GM19463 (cell line): ENCODE measurements around the gene KRT77.

Experiments used
- ATAC-seq: cut with Tn5 transposase; IDR thresholded peaks from one replicate; pipeline ENCODE4 v1.9.1; 2021; ENCODE audit warnings: mild to moderate bottlenecking, moderate library complexity; ENCODE audit not compliant: unreplicated experiment

Gene KRT77

DNA sequence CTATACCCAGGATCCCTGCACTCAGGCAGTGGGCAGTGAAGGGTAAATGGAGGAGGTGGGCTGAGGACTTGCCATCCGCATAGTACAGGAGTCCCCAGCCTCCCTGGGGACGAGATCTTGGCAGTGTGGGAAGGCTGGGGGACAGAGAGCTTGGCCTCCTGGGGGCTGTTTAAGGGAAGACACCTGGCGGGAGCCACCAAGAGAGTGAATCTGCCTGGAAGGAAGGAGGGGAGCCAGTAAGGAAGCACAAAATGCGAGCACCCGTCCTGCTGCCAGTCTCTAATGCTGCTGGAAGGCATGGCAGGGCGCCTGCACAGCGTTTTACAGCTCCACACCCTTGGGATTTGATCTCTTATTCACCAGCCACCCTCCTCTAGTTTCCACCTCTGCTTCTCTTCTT, 43.9 kb downstream of the KRT77 start:
- ATAC-seq: no peak

DNA sequence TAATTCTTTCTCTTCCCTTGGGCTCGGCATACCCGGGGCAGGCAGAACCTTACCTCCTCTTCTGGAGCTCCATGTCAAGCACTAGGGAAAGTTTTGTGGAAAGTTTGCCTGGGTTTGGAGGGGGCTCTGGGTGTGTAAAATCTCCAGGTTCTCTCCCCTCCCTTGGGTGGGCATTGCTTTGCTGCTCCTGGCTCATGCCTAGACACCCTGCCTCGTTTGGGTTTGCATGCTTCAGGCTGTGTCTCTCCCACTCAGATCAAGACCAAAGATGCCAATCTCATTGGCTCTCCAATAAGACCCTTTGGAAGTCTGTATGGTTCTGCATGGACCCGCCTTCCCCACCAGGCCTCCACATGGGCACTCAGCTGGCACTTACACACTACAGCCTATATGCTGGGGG, 45.1 kb downstream of the KRT77 start:
- ATAC-seq: no peak

- ATAC-seq: no peak
Measured at GRCh38 chr12:52657250-52657902, 45.9 kb downstream of the KRT77 start.

DNA sequence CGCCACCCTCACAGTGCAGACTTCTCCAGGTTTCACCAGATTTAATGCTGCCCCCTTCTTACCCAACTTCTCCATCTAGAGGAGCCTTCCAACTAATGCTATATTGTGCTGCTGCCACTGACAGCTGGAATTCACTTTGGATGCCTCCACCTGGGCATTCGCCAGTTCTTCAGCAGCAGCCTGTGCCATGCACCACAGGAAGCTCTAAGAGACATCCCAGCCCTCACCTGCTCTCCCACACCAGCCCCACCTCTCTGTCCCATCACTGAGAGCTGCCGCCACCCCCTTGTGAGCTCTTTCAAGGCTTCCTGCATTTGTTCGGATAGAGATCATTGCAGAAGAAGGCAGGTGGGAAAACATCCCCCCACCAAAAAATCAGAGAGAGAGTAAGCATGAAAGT, 46.7 kb downstream of the KRT77 start:
- ATAC-seq: no peak

DNA sequence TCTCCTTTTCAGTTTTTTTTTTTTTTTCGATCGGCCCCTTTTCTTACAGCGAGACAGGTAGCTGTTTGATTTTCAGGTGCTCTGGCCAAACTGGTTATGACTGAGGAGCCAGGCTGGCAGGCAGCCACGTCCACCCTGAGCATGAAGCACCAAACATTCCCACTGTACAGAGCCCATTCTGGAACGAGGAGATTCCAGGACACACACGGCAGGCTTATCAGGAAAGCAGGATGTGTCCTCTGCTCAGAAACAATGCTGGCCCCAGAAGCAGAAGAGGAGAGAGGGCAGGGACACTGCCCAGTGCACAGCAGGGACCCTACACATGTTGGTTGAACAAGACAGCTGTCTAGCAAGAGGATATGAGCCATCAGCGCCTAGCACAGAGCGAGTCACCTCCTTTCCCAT, 47.6 kb downstream of the KRT77 start:
- ATAC-seq: no peak

DNA sequence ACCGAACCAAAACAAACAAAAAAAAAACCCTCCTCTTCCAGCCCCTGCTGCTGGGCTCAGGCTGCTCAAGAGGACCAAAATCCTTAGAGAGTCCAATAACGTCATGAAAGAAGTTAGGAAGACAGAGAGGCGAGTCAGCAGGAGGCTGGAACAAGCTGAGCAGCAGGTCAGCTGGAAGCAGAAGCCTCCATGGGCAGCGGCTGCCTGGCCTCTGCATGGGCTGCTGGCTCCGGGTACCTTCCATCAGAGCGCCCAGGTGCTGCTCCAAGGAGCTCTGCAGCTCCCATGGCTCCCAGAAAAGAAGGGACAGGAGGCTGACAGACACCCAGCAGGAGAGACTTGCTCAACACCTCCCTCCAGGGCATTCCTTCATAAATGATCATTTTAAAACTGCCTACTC, 48.1 kb downstream of the KRT77 start:
- no peak for ATAC-seq

GRCh38 chr12:52651726-52652261, 51.5 kb downstream of the KRT77 start, which contains the start of gene KRT2:
Gene KRT2, minus strand, starts transcription at chr12:52652211. Its CDS starts 69 bp downstream, at chr12:52652142.
- ATAC-seq: no peak

GRCh38 chr12:52650520-52651081, 52.7 kb downstream of the KRT77 start:
- no peak for ATAC-seq

DNA sequence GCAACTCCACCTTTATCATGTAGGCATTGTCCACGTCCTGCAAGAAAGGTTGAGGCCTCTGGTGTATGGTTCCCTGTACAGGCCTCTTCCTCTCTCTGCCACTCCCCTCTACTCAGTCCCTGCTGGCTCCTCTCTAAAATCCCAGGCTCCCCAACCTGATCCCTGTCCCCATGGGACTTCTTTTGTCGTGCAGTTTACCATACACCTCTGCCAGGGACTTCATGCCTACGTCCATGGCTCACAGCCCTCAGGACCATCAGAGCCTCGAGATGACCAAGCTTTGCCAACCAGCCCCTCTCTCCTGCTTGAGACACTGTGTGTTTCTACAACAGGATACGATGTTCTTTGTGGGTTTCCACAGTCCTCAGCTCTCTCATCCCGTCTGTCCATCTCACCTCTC, 54.3 kb downstream of the KRT77 start:
- no peak for ATAC-seq

- no peak for ATAC-seq
Measured at GRCh38 chr12:52648012-52648550, 55.2 kb downstream of the KRT77 start.

DNA sequence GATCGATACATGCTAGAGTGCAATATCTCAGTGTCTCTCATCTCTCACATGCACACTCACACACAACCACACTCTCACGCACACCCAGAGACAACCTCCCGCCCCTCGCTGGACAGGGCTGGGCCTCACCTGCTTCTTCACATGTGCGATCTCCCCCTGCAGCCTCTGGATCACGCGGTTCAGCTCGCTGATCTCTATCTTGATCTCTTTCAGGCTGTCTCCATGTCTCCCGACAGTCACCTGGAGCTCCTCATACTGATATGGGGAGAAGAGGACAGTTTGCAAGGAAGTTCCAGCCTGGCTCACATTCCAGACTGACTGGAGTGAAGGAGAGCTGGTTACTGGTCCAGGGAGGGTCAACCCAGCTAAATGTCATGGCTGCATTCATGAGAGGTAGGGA, 55.7 kb downstream of the KRT77 start:
- no peak for ATAC-seq

DNA sequence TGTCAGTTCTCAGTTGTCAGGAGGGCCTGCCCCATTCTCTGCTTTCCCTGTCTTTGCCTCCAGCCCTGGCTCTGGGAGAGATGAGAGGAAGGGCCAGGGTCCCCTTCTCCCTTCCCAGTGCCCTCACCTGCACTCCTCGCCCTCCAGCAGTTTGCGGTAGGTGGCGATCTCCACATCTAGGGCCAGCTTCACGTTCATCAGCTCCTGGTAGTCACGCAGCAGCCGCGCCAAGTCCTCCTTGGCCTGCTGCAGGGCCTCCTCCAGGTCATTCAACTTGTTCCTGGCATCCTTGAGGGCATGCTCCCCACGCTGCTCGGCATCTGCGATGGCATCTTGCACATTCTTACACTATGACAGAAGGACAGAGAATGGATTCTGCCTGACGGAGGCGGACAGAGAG, 56.7 kb downstream of the KRT77 start:
- no peak for ATAC-seq

DNA sequence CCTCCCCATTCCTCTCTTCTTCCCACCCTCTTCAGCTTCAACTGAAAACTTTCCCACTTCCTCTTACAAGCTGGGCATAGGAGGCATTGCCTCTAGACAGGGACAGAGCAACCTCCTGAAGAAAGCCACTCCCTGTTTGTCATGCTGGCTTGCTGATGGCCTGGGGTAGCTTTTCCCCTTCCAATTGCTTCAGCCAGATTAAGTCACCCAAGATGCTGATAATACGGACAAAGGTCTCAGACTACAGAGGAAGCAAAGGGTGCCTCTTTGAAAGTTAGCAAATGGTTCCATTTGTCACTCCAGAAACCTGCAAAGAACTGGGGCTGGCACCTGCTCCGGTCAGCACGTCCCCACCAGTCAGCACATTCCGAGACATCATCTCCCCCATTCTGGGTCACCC, 57.3 kb downstream of the KRT77 start:
- ATAC-seq: no peak

- ATAC-seq: no peak
Measured at GRCh38 chr12:52645120-52645761, 58.1 kb downstream of the KRT77 start.

GRCh38 chr12:52644078-52644415, 59.3 kb downstream of the KRT77 start:
- no peak for ATAC-seq

DNA sequence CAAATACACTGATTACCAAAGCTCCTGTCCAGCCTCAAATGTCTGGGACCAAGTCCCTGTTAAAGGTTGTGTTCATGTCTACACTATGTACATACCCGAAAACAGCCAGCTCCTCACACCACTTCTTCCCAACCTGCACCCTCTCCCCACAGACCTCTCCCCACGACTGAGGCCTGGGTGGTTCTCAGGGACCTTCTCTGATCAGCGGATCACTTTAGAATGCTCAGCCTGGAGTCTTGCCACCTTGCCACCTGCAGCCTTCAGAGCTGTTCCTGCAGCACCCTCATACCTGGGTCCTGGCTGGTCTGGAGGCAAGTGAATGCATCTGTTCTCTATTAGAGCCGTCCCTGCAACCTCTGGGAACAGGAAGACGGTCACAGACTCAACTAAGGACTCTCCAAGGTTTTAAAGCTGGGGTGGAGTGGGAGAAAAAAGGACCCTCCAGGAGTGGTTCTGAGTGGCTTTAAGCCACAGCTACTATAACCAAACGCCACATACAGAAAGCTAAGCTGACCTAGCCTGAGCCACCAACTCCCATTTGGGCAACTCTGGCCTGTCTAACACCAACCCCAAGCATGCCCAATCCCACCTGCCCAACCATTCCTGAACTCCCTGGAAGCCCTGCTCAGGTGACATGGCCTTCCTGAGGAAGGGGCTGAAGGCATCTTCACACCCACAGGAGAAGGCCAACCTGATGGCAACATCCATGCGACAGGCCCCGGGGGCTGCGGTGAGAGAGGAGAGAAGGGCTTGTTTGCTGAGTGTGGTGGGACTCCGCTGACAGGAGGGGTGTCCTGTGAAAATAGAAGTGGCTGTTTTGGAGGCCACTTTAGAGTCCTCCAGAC, 59.9 kb downstream of the KRT77 start:
- ATAC-seq: no peak

GRCh38 chr12:52641468-52641867, 61.9 kb downstream of the KRT77 start:
- no peak for ATAC-seq
